ENCODE data around the gene BHLHA15. TPM values are rescaled to one million over a fixed set of nuclear protein-coding genes. Genes with fewer than 3 reads are reported as not detected.

BHLHA15 gene
- total RNA-seq, 1 donor from 2014 or later: not detected

DNA sequence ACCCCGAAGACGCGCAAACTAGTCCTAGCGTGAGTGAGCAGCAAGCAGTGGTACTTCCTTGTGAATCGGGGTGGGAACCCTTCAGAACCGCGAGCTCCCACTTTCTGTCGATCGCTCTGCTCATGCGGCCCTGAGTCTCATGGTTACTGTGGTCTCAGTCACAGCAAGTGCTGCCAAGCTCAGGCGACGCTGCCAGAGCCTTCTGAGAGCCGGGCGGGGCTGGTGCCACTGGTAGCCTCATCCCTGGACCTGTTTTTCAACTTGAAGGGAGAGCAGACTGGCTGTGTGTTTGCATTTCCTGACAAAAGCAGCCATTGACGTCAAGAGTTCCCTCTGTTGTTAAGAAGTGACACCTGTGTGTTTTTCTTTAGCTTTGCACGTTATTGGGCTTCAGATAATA, 32.9 kb upstream of the BHLHA15 start:
- no peak for DNase-seq (ENCODE audit: low spot score in 2 of 2, unreplicated experiment in 2 of 2)
- Mint-ChIP-seq H3K4me3 (no peak overlapping the region), H3K27me3 (ENCODE audit: low read depth) (no peaks in the 10 kb centered on the region), H3K27ac (no peak overlapping the region), H3K9me3 (peaks cover 4% of the 10 kb centered on the region), H3K4me1 (peaks cover 9% of the 10 kb centered on the region), H3K36me3 (peaks cover 21% of the 10 kb centered on the region)
- TF ChIP-seq, protein P1, sequence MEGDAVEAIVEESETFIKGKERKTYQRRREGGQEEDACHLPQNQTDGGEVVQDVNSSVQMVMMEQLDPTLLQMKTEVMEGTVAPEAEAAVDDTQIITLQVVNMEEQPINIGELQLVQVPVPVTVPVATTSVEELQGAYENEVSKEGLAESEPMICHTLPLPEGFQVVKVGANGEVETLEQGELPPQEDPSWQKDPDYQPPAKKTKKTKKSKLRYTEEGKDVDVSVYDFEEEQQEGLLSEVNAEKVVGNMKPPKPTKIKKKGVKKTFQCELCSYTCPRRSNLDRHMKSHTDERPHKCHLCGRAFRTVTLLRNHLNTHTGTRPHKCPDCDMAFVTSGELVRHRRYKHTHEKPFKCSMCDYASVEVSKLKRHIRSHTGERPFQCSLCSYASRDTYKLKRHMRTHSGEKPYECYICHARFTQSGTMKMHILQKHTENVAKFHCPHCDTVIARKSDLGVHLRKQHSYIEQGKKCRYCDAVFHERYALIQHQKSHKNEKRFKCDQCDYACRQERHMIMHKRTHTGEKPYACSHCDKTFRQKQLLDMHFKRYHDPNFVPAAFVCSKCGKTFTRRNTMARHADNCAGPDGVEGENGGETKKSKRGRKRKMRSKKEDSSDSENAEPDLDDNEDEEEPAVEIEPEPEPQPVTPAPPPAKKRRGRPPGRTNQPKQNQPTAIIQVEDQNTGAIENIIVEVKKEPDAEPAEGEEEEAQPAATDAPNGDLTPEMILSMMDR (IDR thresholded peaks at IDR 0.05; ENCODE audit: unreplicated experiment): no peak

DNA sequence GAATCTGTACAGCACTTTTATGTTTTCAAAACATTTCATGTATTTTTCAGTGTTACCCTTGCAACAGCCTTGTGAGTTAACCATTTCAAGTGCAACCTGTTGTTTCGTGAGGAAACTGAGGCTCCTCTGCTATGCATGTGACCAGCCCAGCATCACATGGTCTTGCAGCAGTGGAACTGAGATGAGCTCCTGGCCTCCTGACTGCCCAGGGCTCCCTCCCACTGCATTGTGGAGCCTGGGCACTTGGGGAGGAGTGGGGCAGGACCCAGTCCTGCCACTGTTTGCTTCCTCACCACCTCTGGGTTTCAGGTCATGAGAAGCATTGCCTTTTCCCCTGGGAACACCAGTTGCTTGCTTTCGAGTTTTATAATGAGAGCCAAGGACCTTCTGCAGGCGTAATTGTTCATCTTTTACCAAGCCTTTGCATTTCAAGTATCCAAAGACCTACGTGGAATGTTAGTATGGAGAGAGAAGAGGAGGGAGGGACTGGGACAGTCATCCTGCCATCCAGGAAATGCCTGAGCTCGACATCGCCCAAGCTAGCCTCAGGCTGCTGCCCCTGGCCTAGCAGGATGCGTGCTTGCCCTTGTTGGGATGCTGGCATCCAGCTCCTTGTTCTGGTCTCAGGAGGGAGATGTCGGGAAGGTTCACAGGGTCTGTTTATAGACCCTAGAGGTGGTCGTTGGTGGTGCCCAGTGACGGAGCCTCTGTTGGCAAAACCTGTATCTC, 32.3 kb upstream of the BHLHA15 start:
- H3K4me3 Mint-ChIP-seq: no peak overlapping the region
- H3K4me1 Mint-ChIP-seq: peaks cover 9% of the 10 kb centered on the region
- H3K27ac Mint-ChIP-seq: no peak overlapping the region
- H3K27me3 Mint-ChIP-seq (ENCODE audit: low read depth): no peaks in the 10 kb centered on the region
- peaks cover 21% of the 10 kb centered on the region for H3K36me3 Mint-ChIP-seq
- DNase-seq (ENCODE audit: low spot score in 2 of 2, unreplicated experiment in 2 of 2): no peak
- peaks cover 4% of the 10 kb centered on the region for H3K9me3 Mint-ChIP-seq
- TF ChIP-seq, protein P1 (IDR thresholded peaks at IDR 0.05; ENCODE audit: unreplicated experiment): no peak

DNA sequence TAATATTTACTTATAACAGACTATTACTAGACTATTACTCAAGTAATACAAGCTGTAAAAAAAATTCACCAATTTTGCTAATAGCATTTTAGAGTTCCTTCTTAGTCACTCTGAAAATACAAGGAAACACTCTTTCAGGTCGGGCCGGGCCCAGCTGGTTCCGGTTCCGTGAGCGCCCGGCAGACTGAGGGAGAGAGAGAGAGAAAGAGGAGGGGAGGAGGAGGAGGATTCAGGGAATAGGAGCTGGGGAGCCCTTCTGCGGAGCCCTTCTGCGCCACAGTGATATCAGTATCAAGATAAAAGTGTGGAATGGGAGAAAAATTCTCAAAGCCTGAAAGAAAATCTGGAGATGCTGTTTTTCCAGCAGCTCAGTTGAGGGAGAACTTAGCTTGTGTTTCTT, 30.5 kb upstream of the BHLHA15 start:
- Mint-ChIP-seq H3K27me3 (ENCODE audit: low read depth) (no peaks in the 10 kb centered on the region), H3K9me3 (peaks cover 4% of the 10 kb centered on the region), H3K36me3 (peaks cover 20% of the 10 kb centered on the region), H3K27ac (no peak overlapping the region), H3K4me3 (no peak overlapping the region), H3K4me1 (peaks cover 4% of the 10 kb centered on the region)
- DNase-seq (ENCODE audit: low spot score in 2 of 2, unreplicated experiment in 2 of 2): no peak
- TF ChIP-seq, protein P1 (IDR thresholded peaks at IDR 0.05; ENCODE audit: unreplicated experiment): no peak

DNA sequence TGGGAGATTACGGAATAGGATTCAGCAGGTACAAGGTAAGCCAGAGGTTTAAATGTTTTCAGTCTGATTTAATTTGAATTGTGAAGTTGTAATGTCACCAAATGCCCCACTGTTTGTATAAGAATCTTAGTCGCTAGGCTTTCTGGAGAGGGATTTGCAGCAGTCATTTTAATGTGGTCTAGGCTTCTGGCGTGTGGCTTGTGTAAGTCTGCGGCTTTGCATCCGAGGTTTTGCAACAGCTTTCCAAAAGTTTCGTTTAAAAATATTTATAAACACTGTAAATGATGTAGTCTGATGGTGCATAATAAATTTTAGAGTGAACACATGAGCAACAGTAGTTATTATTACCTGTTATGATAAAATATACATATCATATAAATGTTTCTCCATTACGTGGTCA, 26.1 kb upstream of the BHLHA15 start:
- H3K4me3 Mint-ChIP-seq: no peak overlapping the region
- H3K4me1 Mint-ChIP-seq: no peaks in the 10 kb centered on the region
- H3K27ac Mint-ChIP-seq: no peak overlapping the region
- peaks cover 44% of the 10 kb centered on the region for H3K36me3 Mint-ChIP-seq
- H3K9me3 Mint-ChIP-seq: peaks cover 18% of the 10 kb centered on the region
- H3K27me3 Mint-ChIP-seq (ENCODE audit: low read depth): no peaks in the 10 kb centered on the region
- TF ChIP-seq, protein P1 (IDR thresholded peaks at IDR 0.05; ENCODE audit: unreplicated experiment): no peak
- DNase-seq (ENCODE audit: low spot score in 2 of 2, unreplicated experiment in 2 of 2): no peak

DNA sequence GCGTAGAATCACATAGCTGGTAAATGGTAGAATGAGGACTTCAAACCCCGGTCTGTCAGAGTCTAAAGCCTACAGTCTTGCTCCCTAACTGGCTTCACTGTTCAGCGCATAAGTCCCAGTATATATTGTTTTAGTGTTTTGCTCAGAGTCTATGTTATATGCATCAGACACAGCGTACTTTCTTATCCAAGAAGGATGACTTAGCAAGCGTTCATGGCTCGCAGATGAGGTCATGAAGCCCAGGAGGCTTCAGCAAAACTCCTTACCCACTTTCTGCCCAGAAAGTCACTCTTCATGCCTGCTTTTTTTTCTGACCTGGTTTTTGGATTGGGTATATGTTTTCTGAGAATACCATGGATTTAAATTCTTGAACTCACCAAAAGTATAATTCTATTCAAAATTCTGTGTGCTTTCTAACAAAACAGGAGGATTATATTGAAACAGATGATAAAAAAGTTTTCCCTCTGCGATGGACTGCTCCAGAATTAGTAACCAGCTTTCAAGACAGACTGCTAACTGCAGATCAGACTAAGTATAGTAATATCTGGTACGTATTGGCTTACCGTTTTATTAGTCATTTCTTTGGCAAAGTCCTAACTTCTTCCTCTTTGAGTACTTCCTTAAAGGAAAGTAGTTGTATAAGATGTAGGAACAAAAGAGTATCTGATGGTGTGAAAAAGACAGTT, 24.6 kb upstream of the BHLHA15 start:
- TF ChIP-seq, protein P1 (IDR thresholded peaks at IDR 0.05; ENCODE audit: unreplicated experiment): no peak
- no peak for DNase-seq (ENCODE audit: low spot score in 2 of 2, unreplicated experiment in 2 of 2)
- no peak overlapping the region for H3K4me3 Mint-ChIP-seq
- H3K9me3 Mint-ChIP-seq: peaks cover 18% of the 10 kb centered on the region
- H3K27ac Mint-ChIP-seq: no peak overlapping the region
- H3K36me3 Mint-ChIP-seq: peaks cover 45% of the 10 kb centered on the region
- no peaks in the 10 kb centered on the region for H3K4me1 Mint-ChIP-seq
- H3K27me3 Mint-ChIP-seq (ENCODE audit: low read depth): no peaks in the 10 kb centered on the region
